Effector memory CD4-positive, alpha-beta T cell (primary cell): Measurements from ENCODE around the gene VASH2.

Experiments
- DNase-seq, 3 donors: peaks; one replicate each; pipeline ENCODE4 v3.0.0-alpha.2; 2020
- H3K27ac ChIP-seq: 2 replicates; pipeline ENCODE4 v1.7.0; 2013; ENCODE audit warnings: mild to moderate bottlenecking, low read length, moderate library complexity; ENCODE audit not compliant: insufficient read depth, poor library complexity, severe bottlenecking
- H3K27me3 ChIP-seq: replicated peaks from 2 replicates; pipeline ENCODE4 v1.7.0; 2013; ENCODE audit warnings: mild to moderate bottlenecking, low read length; ENCODE audit not compliant: insufficient read depth, control insufficient read depth, poor library complexity, severe bottlenecking
- H3K36me3 ChIP-seq: 2 replicates; pipeline ENCODE4 v1.7.0; 2013; ENCODE audit warnings: mild to moderate bottlenecking, low read length, moderate library complexity; ENCODE audit not compliant: control insufficient read depth, insufficient read depth
- H3K4me1 ChIP-seq: 2 replicates; pipeline ENCODE4 v1.7.0; 2013; ENCODE audit warnings: low read length, mild to moderate bottlenecking; ENCODE audit not compliant: control insufficient read depth, insufficient read depth, poor library complexity, severe bottlenecking
- H3K4me3 ChIP-seq: 2 replicates; pipeline ENCODE4 v1.7.0; 2013; ENCODE audit warnings: low read length, low read depth, mild to moderate bottlenecking; ENCODE audit not compliant: insufficient read depth, poor library complexity, severe bottlenecking
- H3K9me3 ChIP-seq: 2 replicates; pipeline ENCODE4 v1.7.0; 2013; ENCODE audit warnings: mild to moderate bottlenecking, low read length, moderate library complexity; ENCODE audit not compliant: control insufficient read depth

Gene VASH2

DNA sequence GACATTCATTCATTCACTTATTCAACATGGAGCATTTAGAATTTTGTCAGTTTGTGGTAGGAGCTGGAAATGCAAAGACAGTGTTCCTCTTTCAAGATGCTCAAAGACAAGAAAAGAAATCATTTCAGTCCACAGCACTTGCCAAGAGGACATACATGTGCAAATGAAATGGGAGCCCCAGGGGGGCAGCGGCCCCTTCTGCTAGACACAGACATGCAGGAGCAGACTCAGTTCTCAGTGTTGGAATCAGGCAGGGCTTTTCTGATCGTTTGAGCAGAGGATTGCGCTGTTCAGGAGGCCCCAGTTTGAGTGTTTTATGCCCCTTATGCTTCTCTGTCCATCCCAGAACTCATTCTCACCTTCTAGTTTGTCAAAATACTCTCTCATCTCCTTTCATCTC is 35.6 kb upstream of the VASH2 start:
- DNase-seq: no peak
- Histone ChIP-seq H3K27me3 (no peaks in the 10 kb centered on the region), H3K4me3 (no peak overlapping the region), H3K9me3 (no peaks in the 10 kb centered on the region), H3K27ac (no peak overlapping the region), H3K36me3 (no peaks in the 10 kb centered on the region), H3K4me1 (no peaks in the 10 kb centered on the region)

DNA sequence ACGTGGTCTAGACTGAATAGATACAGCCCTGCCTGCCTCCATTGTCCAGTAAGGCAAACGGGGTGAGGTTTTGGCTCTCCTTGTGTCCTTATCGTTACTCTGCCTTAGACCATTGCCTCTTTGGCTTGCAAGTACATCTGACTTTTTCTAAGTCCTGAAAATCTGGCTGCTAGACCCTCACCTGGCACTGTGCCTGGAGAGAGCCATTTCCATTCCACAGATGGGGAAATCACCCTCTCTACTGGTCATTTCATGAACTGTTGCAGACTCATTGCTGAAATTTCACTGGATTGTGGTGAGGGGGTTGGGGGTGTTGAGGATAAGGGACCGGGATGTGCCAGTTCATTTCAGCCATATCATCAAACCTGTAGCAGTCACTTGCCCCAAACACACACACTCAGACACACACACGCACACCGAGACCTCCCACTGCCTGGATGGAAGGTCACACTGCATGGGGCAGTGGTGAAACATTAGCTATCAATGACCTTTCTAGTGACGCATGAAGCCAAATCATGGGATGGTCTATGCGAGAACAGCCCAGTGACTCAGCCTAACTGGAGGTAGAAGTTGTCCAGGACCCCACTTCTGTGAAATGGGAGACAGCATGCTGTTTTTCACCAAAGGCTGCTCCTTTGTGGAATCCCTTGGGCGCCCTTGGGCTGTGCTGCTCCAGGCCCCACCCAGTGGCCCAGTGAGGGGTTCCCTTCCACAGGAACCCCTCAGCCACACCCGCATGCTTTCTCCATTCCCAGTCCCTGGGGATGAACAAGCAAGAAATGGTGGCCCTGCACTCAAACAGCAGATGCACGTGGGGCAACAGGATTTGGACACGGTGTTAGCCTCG is 34.9 kb upstream of the VASH2 start:
- DNase-seq: no peak
- H3K9me3 ChIP-seq: no peaks in the 10 kb centered on the region

DNA sequence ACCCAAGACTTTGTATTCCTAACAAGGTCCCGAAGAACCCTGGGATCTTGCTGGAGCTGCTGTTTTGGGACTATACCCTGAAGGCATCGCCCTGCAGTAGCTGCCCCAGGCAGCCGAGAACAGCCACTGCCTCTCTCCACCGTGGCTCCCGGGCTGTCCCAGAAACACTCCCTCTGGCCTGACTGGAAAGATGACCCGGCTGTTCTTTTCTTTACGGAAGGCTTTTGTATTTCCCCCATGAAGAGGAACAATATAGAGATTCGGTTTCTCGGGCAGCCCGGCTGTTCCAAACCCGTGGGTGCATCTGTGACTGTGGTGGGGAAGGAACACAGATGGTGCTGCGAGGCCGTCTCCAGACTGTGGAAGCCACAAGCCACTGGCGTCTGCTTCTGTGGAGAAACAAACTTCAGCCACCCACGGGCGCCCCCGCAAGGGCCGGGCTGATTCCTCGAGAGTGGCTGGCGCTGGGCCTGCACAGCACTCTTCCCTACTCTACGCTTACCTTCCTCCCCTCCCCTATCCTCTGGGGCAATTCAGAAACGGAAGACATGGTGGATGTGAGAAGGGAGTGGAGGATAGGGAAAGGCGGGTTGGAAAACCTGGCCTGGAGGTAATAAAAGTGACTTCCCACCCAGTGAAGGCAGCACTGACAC is 33.7 kb upstream of the VASH2 start:
- H3K36me3 ChIP-seq: no peaks in the 10 kb centered on the region
- no peak overlapping the region for H3K27ac ChIP-seq
- no peaks in the 10 kb centered on the region for H3K4me1 ChIP-seq
- H3K27me3 ChIP-seq: no peaks in the 10 kb centered on the region
- DNase-seq: no peak
- H3K9me3 ChIP-seq: no peaks in the 10 kb centered on the region
- H3K4me3 ChIP-seq: no peak overlapping the region

More for the DNA sequence above, 34.9 kb upstream of the VASH2 start:
- no peak overlapping the region for H3K27ac ChIP-seq
- H3K4me1 ChIP-seq: no peaks in the 10 kb centered on the region
- H3K36me3 ChIP-seq: no peaks in the 10 kb centered on the region
- H3K4me3 ChIP-seq: no peak overlapping the region
- H3K27me3 ChIP-seq: no peaks in the 10 kb centered on the region

DNA sequence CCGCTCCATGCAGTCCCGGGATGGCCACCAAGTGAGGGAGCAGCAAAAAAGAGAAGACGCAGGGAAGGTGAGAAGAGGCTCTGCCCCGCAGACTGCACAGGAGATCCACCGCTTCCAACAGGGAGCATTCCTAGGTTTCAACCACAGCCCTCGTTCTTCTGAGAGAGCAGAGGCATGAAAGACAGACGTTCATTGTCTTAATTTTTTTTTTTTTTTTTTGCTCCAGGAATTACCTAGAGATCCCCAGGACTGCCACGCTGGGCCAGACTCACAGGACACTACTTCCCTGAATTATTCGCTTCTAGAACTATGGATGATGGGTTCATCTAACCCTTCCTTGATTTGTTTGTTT is 33.2 kb upstream of the VASH2 start:
- Histone ChIP-seq H3K36me3 (no peaks in the 10 kb centered on the region), H3K27me3 (no peaks in the 10 kb centered on the region), H3K4me3 (no peak overlapping the region), H3K27ac (no peak overlapping the region), H3K9me3 (no peaks in the 10 kb centered on the region), H3K4me1 (no peaks in the 10 kb centered on the region)
- no peak for DNase-seq

DNA sequence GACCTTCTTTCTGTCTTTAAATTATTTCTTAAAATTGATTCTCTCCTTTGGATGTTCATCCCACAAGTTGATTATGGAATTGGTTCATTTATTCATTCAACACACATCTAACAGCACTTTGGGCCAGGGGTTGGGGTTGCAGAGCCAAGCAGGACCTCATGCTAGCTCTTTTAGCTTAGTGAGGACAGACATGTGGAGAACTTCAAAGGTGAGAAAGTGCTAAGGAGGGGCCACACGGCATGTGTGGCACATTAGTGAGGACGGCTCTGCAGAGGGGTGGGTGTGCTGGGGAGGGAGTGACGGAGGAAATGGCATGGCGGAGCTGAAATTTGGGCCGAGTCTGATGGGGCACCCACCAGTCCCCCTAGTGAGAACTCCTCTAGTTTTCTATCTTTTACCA is 32.5 kb upstream of the VASH2 start:
- H3K4me3 ChIP-seq: no peak overlapping the region
- H3K36me3 ChIP-seq: no peaks in the 10 kb centered on the region
- DNase-seq: no peak
- H3K27ac ChIP-seq: no peak overlapping the region
- H3K27me3 ChIP-seq: no peaks in the 10 kb centered on the region
- H3K9me3 ChIP-seq: no peaks in the 10 kb centered on the region
- H3K4me1 ChIP-seq: no peaks in the 10 kb centered on the region

DNA sequence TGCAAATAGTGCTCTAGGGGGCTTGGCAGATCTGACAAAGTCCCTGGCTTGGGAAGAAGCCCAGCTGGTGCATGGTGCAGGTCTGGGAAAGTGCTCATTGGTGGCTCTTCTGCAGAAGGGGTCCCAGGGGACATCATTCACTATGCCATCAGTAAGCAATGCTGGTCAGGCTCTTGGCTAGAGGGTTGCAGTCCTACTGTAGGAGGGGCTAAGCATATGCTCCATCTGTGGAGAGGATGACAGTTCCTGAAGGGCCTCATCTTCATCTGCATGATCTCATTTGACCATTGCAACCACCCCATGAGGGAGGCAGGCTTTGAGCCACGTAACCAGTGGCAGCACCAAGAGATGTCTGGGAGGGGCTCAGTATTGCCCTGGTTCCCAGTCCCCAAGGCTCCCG is 31.5 kb upstream of the VASH2 start:
- Histone ChIP-seq H3K9me3 (no peaks in the 10 kb centered on the region), H3K4me3 (no peak overlapping the region), H3K27ac (no peak overlapping the region), H3K27me3 (no peaks in the 10 kb centered on the region), H3K4me1 (no peaks in the 10 kb centered on the region), H3K36me3 (no peaks in the 10 kb centered on the region)
- no peak for DNase-seq

DNA sequence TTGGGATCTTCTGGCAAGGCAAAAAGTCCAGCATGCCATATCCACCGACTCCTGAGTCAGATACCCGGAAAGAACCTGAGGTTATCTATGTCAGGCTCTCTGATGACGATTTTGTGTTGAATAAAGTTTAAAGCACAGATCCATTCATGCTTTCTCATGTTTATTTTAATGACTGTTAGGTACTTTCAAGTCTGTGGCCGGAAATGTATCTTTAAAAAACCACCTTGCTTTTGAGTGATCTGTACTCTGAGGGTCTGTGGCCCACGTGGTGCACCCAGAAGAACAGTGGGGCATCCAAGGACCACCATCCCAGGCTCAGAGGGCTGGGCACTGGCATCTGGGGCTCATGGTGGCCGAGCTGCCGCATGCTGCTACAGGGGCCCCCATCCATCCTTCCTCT is 30.1 kb upstream of the VASH2 start:
- Histone ChIP-seq H3K27me3 (no peaks in the 10 kb centered on the region), H3K4me1 (no peaks in the 10 kb centered on the region), H3K27ac (no peak overlapping the region), H3K9me3 (no peaks in the 10 kb centered on the region), H3K36me3 (no peaks in the 10 kb centered on the region), H3K4me3 (no peak overlapping the region)
- DNase-seq: no peak

DNA sequence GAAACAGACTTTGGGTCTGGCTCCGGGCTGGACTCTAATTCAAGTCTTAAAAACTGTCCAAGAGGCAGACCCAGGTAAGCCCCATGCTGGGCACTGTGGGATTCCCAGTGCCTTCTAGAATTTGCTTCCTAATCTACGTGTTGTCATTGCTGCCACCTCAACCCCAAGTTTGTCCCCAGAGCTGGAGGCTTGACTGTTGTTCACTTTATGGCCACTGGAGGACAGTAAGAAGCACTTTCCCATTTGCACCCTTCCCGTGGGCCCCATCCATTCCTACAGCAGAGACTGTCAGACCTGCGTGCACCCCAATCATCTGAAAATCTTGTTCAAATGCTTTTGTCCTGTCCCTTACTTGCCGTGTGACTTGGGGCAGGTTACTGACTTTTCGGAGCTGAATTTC is 29.4 kb upstream of the VASH2 start:
- Histone ChIP-seq H3K4me3 (no peak overlapping the region), H3K36me3 (no peaks in the 10 kb centered on the region), H3K9me3 (no peaks in the 10 kb centered on the region), H3K4me1 (no peaks in the 10 kb centered on the region), H3K27ac (no peak overlapping the region), H3K27me3 (no peaks in the 10 kb centered on the region)
- no peak for DNase-seq

DNA sequence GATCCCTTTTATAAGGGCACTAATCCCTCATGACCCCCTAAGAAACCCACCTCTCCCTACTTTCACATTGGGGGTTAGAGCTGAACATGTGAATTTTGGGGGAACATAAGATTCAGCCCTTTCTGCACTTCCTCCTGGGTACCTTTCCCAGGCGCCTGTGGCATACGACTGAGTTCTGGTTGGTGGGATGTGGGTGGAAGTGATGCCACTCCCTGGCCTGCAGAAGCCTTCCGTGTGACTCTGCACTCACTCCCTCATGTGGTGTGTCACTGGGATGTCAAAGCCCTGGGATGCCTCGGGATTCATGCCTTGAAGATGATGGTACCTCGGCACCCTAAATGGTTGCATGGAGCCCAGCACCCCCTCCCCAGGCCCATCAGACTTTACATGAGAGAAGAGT is 28.3 kb upstream of the VASH2 start:
- H3K27ac ChIP-seq: no peak overlapping the region
- H3K36me3 ChIP-seq: no peaks in the 10 kb centered on the region
- no peaks in the 10 kb centered on the region for H3K4me1 ChIP-seq
- no peak for DNase-seq
- H3K27me3 ChIP-seq: no peaks in the 10 kb centered on the region
- H3K4me3 ChIP-seq: no peak overlapping the region
- no peaks in the 10 kb centered on the region for H3K9me3 ChIP-seq

DNA sequence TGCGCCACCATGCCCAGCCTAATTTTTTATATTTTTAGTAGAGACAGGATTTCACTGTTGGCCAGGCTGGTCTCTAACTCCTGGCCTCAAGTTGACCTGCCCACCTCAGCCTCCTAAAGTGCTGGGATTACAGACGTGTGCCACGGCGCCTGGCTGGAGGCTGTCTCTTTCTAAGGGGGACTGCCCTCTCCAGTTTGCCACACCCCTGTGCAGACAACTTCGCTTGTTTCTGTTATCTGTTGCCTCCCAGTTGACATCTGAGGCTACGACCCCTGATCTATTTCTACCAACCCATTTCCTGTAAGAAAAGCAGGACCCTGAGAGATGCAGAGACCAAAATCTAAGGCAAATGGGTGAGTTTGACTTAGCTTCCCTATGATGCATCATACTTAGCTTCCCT is 24.0 kb upstream of the VASH2 start:
- Histone ChIP-seq H3K9me3 (no peaks in the 10 kb centered on the region), H3K27me3 (no peaks in the 10 kb centered on the region), H3K27ac (no peak overlapping the region), H3K4me1 (no peaks in the 10 kb centered on the region), H3K4me3 (no peak overlapping the region), H3K36me3 (no peaks in the 10 kb centered on the region)
- DNase-seq: no peak
